Mucosa of stomach (tissue), 1 donor: Measurements from ENCODE around the gene LLGL2.

Experiments
- H3K27me3 ChIP-seq: one replicate; pipeline ENCODE4 v1.7.0; 2013; ENCODE audit warnings: mild to moderate bottlenecking, low read length; ENCODE audit not compliant: control insufficient read depth, insufficient read depth
- H3K36me3 ChIP-seq: one replicate; pipeline ENCODE4 v1.7.0; 2013; ENCODE audit warnings: low read length; ENCODE audit not compliant: control insufficient read depth, insufficient read depth
- H3K4me1 ChIP-seq: one replicate; pipeline ENCODE4 v1.7.0; 2013; ENCODE audit warnings: mild to moderate bottlenecking, low read length; ENCODE audit not compliant: control insufficient read depth, insufficient read depth
- H3K4me3 ChIP-seq: one replicate; pipeline ENCODE4 v1.7.0; 2013; ENCODE audit warnings: low read length
- H3K9ac ChIP-seq: one replicate; pipeline ENCODE4 v1.7.0; 2013; ENCODE audit warnings: mild to moderate bottlenecking, low read length, moderate library complexity
- H3K9me3 ChIP-seq: one replicate; pipeline ENCODE4 v1.7.0; 2013; ENCODE audit warnings: mild to moderate bottlenecking, low read length, moderate library complexity; ENCODE audit not compliant: control insufficient read depth
- donor health status: Pancreatic carcinoma.

Gene LLGL2

DNA sequence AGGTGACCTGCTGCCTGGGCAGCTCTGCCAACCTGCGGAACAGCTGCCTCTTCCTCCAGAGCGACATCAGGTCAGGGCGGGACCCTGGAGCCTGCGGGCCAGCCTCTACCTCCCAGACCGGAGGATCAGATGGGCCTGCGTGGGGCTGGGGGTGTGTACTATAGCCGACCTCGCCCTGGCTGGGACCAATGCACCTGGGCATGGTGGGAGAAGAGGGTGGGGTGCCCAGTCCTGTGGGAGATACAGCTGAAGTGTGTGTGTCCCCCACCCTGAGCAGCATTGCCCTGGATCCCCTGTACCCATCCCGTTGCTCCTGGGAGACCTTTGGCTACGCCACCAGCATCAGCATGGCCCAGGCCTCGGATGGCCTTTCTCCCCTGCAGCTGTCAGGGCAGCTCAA lies 29.5 kb upstream of the LLGL2 start:
- H3K36me3 ChIP-seq: peaks cover 28% of the 10 kb centered on the region

DNA sequence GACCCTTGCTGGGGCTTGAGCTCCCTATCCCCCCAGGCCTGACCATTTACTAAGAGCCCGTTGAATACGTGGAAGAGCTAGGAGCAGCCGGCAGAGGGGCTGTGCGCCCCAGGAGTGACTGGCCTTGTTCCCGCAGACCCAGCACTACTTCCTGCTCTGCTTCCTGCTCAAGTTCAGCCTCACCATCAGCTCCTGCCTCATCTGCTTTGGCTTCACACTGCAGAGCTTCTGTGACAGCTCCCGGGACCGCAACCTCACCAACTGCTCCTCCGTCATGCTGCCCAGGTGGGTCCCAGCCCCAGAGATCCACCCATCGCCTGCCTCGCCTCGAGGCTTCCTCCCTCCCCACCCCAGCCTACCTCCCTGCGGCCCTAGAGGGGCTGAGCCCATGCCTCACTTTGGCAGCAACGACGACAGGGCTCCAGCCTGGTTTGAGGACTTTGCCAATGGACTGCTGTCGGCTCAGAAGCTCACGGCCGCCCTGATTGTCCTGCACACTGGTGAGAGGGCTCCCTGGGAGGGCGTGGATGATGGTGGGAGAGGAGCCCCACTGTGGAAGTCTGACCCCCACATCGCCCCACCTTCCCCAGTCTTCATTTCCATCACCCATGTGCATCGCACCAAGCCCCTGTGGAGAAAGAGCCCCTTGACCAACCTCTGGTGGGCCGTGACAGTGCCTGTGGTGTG lies 27.3 kb upstream of the LLGL2 start:
- Histone ChIP-seq H3K36me3 (peaks cover 19% of the 10 kb centered on the region), H3K4me1 (no peaks in the 10 kb centered on the region), H3K27me3 (no peaks in the 10 kb centered on the region), H3K4me3 (no peak overlapping the region), H3K9ac (no peak overlapping the region), H3K9me3 (no peaks in the 10 kb centered on the region)

More for the DNA sequence above, 29.5 kb upstream of the LLGL2 start:
- H3K4me3 ChIP-seq: no peak overlapping the region
- H3K9me3 ChIP-seq: no peaks in the 10 kb centered on the region
- H3K27me3 ChIP-seq: no peaks in the 10 kb centered on the region
- H3K9ac ChIP-seq: no peak overlapping the region
- peaks cover under 1% of the 10 kb centered on the region for H3K4me1 ChIP-seq

DNA sequence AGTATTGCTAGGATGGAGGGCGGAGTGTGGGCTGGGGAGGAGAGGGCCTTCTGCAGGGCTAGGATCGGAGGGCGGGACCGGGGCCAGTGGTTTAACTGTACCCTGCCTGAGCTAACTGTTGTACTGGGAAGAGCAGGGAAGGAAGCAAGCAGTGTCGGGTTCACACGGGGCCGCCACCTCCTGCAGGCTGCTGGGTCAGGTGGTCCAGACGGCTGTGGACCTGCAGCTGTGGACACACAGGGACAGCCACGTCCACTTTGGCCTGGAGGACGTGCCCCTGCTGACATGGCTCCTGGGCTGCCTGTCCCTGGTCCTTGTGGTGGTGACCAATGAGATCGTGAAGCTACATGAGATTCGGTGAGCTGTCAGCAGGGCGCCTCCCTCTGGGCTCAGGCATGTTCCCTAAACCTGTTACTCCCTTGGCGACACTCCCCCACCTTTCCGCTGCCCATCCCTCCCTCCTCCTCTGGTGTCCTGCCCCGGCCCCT lies 26.7 kb upstream of the LLGL2 start:
- Histone ChIP-seq H3K4me3 (no peak overlapping the region), H3K9me3 (no peaks in the 10 kb centered on the region), H3K36me3 (peaks cover 13% of the 10 kb centered on the region), H3K9ac (no peak overlapping the region), H3K4me1 (no peaks in the 10 kb centered on the region), H3K27me3 (no peaks in the 10 kb centered on the region)

DNA sequence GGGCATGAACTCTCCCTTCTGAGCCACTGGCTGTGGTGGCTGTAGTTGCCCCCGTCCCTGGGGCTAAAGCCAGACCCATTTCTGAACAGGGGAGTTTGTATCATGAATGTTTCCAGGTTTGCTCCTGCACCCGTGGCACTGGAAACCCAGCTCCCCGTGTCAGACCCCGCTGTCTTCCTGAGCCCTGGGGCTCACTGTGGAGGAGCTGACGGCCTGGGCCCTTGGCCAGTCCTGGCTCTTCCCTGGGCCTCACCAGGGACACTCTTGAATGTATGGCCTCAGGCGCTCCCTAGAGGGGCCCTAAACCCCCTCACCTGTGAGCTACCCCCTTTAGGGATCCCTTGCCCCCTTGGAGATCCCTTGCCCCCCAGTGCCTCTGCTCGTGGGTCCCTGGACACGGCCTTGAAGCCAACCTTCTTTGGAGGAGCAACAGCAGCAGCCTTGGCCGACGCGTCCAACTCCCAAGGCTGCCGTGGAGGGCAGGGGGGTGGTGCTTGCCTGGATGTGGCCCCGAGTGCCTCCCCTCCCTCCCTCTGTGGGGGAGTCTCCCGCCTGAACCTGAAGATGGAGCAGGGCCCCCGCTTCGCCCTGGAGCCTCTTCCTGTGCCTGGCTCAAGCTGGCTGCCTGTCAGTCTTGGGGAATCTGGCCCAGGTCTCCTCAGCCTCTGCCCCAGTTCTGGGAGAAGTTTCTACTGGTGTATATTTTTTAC lies 26.0 kb upstream of the LLGL2 start:
- Histone ChIP-seq H3K4me1 (peaks cover 5% of the 10 kb centered on the region), H3K9me3 (no peaks in the 10 kb centered on the region), H3K9ac (no peak overlapping the region), H3K36me3 (peaks cover 12% of the 10 kb centered on the region), H3K4me3 (no peak overlapping the region), H3K27me3 (no peaks in the 10 kb centered on the region)

DNA sequence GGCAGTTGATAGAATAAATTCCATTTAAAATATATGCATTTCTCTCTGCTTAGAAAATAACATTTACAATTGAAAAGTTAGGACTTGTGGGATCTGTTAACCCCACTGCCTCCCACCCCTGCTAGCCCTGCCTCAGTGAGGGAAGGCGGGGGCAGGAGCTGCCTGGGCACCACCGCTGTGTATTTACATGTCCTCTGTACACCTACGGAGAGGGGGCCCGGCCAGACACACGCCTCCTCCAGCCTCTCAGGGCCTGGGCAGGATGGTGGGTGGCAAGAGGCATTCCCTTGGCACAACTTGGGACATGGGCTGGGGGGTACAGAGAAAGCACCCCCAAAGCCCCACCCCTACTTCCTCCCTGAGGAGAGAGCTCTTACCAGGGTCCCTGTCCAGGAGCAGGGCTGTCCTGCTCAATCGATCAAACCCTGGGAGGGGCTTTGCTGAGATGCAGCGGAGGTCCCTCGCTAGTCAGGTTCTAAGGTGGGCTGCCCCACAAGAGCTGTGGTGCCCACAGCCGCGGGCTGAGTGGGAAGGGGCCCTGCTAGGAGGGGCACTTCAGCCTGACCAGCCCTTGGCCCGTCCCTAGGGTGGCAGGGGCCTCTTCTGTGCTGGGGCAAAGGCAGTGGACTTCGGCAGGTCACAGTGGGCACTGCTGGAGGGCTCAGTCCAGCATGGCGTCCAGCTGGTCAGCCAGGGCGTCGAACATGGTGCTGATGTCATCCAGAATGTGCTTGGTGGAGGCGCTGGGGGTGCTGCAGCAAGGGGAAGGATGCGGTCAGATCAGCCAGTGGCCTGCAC lies 24.9 kb upstream of the LLGL2 start:
- no peak overlapping the region for H3K4me3 ChIP-seq
- no peaks in the 10 kb centered on the region for H3K9me3 ChIP-seq
- peaks cover 6% of the 10 kb centered on the region for H3K4me1 ChIP-seq
- H3K36me3 ChIP-seq: peaks cover 12% of the 10 kb centered on the region
- H3K9ac ChIP-seq: no peak overlapping the region
- H3K27me3 ChIP-seq: no peaks in the 10 kb centered on the region

DNA sequence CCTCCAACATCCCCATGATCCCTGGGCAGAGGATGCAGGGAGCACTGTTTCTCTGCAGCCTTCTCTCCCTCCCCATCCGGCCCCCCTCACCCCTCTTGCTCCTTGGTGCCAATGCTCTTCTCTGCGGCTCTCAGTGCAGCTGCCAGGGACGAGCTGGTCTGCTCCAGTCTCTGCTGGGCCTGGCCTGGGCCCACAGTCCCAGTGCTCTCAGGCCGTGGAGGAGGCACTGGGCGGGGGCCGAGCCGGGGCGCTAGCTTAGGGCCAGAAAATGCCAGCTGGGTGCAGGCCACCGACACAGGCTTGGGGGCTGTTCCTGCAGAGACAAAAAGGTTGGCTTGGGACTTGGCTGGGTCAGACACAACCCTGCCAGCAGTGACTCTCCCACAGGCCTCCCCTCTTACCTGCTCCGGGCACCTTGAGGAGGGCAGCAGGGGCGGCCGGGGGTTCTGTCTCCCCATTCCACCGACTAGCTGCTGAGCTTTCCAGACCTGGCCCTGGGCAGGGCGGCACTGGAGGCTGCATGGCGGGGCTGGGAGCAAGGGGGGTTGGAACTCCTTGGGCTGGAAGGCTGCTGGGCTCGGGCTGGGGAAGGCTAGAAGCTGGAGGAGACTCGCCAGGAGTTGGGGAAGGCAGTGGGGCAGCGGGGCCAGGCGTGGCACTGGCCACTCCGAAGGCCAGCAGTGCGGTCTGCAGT lies 24.0 kb upstream of the LLGL2 start:
- Histone ChIP-seq H3K9me3 (no peaks in the 10 kb centered on the region), H3K36me3 (peaks cover 6% of the 10 kb centered on the region), H3K4me3 (no peak overlapping the region), H3K4me1 (peaks cover 6% of the 10 kb centered on the region), H3K9ac (no peak overlapping the region), H3K27me3 (no peaks in the 10 kb centered on the region)

DNA sequence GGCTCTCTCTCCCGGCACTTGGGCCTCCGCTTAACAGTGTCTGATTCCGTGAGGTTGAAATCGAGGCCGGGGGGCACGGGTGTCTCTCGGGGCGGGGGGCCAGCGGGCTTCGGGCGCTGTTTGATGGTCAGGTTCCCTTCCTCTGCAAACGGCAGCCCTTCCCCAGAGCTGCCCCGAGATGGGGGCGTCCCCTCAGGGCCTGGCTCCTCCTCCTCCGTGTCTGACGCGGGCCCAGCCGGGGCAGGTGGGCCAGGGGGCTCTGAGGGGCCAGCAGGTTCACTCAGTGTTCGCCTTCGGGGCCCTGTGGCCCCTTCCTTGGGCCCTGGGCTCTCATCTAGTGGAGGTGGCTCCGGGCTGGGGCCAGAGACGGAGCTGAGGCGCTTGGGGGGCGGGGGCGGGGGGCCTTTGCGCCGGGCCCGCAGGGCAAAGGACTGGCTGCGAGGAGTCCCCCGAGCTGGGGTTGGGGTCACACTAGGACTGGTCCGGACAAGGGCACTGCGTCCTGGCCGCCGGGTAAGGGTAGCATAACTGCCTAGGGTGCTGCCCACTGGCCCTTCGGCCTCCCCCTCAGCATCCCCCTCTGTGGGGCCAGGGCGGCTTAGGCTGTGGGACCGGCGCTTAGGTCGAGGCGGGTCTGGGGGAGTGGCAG lies 23.3 kb upstream of the LLGL2 start:
- Histone ChIP-seq H3K36me3 (peaks cover 5% of the 10 kb centered on the region), H3K4me3 (no peak overlapping the region), H3K4me1 (peaks cover 6% of the 10 kb centered on the region), H3K27me3 (no peaks in the 10 kb centered on the region), H3K9ac (no peak overlapping the region), H3K9me3 (no peaks in the 10 kb centered on the region)

DNA sequence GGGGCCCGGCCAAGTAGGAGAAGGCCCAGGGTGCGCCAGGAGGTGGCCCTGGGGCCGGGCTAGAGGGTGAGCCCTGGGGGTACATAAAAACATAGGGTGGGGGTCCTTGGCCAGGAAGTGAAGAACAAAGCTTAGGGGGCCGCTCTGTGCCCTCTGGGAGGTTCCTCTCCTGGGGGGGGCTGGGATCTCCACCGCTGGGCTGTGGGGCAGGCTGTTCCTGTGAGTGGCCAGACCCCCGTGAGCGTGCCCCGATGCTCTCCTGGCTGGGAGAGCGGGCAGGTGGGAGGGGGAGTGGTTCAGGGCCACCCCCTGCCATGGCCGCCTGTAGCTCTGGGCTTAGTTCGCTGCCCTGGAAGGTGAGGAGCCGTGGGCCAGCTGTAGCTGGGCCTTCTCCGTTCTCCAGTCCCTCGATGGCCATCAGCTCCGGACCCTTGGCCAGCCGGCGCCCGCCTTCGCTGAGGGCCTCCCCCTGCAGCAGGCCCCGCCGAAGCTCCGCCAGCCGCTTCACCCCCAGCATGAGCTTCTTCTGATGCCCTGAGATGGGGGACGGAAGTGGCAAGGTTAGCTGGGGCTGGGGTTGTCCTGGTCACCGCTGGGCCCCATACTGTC lies 22.7 kb upstream of the LLGL2 start:
- Histone ChIP-seq H3K4me1 (peaks cover 6% of the 10 kb centered on the region), H3K9ac (no peak overlapping the region), H3K9me3 (no peaks in the 10 kb centered on the region), H3K4me3 (no peak overlapping the region), H3K36me3 (peaks cover 4% of the 10 kb centered on the region), H3K27me3 (no peaks in the 10 kb centered on the region)

DNA sequence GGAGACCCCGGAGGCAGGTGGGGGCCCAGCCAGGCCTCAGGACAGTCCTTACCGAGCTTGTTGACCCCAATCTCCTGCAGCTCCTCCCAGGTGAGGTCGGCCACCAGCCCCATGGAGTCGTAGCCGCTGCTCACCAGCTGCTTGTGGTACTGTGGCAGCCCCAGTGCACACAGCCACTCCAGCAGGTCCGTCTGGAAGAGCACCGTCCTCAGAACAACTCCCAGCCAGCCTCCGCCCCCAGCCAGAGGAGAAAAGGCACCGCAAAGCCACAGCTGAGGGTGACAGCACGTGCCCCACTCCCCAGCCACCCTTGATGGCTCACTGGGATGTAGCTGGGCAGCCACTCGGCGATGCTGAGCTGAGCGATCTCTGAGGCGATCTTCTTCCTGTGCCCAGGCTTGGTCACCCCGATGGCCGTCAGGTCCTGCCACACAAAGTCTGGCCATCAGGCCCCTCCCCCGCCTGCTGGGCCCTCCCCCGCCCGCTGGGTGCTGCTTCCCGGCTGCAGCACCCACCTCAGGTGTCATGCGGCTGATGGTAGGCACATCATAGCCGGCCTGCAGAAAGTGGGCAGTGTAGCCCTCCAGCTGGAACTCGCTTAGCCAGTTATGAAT lies 22.1 kb upstream of the LLGL2 start:
- H3K4me1 ChIP-seq: peaks cover 6% of the 10 kb centered on the region
- H3K27me3 ChIP-seq: no peaks in the 10 kb centered on the region
- H3K9me3 ChIP-seq: no peaks in the 10 kb centered on the region
- H3K9ac ChIP-seq: no peak overlapping the region
- peaks cover 4% of the 10 kb centered on the region for H3K36me3 ChIP-seq
- H3K4me3 ChIP-seq: no peak overlapping the region

DNA sequence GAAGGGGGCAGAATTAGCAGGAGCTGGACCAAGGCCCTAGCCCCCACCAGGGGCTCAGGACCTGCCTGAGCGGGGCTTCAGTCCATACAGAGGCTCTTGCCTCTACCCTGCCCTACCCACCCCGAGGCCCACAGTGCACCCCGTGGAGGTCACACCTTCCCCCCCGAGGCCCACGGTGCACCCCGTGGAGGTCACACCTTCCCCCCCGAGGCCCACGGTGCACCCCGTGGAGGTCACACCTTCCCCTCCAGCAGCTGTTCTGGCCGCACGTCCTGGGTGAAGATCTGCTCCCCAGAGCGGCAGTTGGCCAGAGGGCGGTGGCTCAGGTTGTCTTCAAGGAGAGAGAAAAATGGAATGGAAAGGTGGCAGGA lies 21.5 kb upstream of the LLGL2 start:
- Histone ChIP-seq H3K4me1 (peaks cover 12% of the 10 kb centered on the region), H3K9ac (no peak overlapping the region), H3K36me3 (peaks cover 9% of the 10 kb centered on the region), H3K9me3 (no peaks in the 10 kb centered on the region), H3K27me3 (no peaks in the 10 kb centered on the region), H3K4me3 (no peak overlapping the region)
